Pulmonary artery endothelial cell (primary cell): ENCODE data around the gene RPS6KA2. TPM values are rescaled to one million over a fixed set of nuclear protein-coding genes. Genes with fewer than 3 reads are reported as not detected.

Source experiments
- DNase-seq: peaks from one replicate; pipeline ENCODE4 v3.0.0-alpha.2; 2011; ENCODE audit warnings: low read depth, low spot score
- total RNA-seq: library from RNA; depleted of rRNA; stranded (reverse); fragments of >200 nt; gene quantifications from 2 replicates; pipeline ENCODE4 v1.2.3, GENCODE V29; 2014

RPS6KA2 gene
- total RNA-seq, 1 donor from 2014 or later: 124 TPM

DNA sequence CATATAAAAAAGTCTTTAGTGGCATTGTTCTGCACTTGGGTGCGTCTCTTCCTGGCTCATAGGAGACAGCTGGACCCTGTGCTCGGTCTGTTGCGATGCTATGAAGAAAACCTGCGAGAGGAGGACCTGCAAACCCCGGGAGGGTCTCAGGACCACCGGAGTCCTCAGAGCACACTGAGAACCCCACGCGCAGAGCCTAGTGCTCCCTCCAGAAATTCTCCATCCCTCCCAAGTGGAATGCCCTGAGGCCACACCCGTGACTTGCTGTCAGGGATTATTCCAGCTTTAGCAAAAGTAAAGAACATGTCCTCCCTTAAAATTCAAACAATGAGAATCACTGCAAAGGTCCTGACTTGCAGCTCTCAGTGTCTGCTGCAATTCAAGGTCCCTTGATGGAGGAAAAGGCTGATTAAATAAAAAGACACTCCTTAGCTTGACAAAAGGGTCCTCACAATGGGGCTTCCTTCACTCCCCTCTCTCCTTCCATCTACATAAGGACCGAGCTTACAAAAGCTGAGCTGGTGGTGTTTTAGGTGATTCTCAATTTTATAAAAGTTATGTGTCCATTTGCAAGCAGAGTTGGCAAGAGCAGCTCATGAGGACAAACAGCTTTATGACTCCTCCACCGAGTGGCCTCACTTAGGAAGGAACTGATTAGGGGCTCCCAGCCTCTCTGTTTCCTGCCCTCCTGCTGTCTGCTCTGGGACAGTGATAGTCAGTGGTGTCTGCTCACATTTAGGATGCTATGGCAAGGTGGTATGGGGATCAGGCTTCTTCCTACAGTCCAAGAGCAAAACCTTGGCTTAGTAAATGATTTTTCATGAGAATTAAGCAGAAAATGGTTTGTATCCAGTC, 137.5 kb downstream of the RPS6KA2 start:
- no peak for DNase-seq

GRCh38 chr6:166488701-166489100, 138.3 kb downstream of the RPS6KA2 start:
- no peak for DNase-seq

GRCh38 chr6:166488076-166488685, 138.9 kb downstream of the RPS6KA2 start:
- peak; percentile 98 for DNase-seq

- no peak for DNase-seq
Measured at GRCh38 chr6:166487148-166487547, 139.9 kb downstream of the RPS6KA2 start.

GRCh38 chr6:166486536-166486880, 140.5 kb downstream of the RPS6KA2 start:
- no peak for DNase-seq

DNA sequence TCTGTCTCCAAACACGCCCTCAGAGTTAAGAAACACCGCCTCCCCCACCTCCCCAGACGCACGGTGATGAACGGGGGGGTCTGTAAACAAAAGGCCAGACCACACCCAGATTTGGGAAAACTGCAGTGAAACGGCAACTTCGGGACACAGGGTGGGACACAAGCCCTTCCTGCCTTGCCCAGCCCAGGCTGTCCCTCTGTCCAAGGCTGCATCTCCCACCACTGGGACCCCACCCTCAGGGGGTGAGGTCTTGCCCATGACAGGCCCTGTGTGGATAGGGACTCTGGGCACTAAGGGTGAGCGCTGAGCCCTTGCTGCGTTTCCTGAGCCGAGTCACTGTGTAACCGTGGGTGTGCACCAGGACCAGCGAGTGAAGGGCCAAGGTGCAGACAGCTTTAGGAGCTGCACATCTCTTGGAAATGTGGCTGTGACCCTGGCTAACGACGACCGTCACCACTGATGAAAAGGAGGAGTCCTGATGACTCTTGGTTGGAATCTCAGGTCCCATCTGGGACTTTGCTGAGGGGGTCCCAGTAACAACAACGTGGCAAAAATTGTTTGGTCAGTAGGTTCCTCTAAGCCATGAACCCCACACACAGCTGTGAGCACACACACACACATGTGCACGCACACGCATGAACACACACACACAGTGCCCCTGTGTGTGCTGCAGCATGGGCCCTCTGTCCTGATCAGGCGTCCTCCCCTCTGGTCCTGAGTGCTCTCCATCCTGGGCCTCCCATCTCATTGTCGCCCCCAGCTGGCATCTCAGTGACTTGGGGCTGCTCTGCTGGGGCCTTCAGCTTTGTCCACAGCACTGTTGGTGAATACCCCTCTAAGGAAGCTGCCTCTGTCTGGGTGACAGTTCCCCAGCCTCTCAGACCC, 141.2 kb downstream of the RPS6KA2 start:
- no peak for DNase-seq

DNA sequence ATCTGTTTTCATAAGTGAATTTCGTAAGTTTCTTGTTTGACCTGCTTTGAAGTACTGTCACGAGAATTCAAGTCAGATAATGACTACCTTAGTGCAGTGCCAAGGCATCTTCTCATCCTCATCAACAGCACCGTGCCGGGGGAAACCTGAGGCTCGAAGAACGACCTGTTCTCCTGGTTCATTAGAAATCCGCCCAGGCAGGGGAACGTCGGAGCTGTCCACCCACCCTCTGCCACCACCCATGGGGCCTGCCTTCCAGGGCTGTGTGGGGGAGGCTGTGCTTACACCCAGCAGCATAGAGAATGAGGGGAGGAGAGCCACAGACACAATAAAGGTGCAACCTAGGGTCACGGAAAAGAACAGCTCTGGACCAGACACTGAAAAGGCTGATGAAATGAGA, 142.2 kb downstream of the RPS6KA2 start:
- no peak for DNase-seq

DNA sequence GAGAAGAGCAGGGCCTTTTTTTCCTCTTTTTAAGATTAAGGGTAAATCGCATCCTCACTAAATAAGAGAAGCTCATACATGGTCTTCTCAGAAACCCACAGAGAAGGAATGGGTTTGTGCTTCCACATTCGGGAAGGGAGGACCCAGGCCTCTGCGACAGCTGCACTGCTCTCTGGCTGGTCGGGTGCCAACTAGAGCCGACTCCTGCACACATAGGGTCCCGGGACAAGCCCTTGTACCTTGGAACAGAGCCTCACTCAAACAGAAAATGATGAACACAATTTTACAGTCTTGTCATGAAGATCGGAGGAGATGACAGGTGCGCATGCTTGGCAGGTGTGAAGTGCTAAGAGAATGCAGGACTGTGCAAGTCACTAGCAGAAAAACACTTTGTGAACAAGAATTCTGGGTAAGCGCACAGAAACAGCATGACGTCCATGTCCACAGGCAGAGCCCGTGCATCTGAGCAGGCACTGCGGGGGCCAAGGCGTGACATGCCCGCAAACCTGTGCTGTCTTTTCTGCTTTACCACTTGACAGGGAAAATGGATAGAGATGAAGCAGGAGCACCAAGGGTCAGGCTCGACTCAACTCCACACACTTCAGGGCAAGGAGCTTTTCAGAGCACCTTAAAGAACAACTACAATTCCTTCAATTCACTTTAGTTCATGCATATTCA, 143.3 kb downstream of the RPS6KA2 start:
- DNase-seq: no peak

GRCh38 chr6:166483026-166483425, 144.0 kb downstream of the RPS6KA2 start:
- DNase-seq: no peak

DNA sequence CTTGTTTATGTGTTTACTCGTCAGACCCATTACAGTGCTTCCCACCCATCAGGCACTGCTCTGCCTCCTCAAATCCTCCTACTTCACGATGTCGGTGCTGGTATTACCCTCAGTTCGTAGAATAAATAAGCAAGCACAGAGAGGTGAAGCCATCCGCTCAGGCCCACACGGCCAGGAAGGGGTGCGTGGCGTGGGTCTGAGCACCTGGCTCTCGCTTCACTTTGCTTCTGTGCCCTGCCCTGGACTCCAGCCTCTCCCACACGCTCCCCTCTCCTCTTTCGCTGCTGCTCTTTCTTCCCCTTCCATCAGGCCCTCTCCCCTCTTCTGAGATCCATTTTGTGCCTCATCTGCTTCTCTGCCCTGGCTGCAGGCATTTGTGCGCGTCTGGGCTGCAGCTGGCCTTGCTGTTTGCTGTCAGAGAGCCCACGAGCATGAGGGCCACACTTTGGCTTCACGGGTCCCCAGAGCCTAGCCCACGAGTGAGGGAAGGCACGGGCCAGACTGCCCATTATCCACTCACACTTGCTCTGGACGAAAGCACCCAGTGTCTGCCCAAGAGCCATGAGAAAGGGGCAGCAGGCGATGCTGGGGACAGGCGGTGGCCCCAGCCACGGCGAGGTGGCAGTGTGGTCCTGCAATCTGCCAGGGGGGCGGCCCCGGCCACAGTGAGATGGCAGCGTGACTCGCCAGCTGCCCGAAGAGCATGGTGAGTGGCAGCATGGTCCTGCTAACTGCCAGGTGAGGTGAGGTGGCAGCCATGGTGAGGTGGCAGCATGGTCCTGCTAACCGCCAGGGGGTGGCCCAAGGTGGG, 148.1 kb downstream of the RPS6KA2 start:
- no peak for DNase-seq

DNA sequence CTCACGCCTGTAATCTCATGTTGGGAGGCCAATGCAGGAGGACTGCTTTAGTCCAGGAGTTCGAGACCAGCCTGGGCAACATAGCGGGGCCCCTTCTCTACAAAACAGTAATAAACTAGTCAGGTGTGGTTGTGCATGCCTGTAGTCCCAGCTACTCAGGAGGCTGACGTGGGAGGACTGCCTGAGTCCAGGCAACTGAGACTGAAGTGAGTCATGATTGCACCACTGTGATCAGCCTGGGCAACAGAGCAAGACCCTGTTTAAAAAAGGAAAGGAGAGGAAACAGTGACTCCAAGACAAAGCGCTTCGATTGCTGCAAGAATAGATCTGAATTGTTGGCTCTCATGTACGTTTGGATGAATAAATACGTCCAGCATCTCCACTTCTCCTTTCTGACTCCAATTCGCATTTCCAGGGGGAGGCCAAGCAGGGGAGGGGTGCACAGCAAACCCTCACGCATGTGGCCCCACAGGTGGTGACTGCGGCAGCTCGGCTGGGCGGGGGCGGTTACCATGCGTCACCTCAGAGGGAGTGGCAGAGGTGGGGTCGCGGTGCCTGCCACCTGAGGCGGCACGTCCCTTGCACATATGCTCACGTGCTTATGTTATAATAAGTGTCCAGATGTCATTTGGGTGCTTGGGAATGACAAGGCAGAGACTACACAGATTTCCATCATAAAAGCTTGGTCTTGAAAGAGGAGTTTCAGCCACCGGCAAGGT, 149.2 kb downstream of the RPS6KA2 start:
- DNase-seq: no peak

DNA sequence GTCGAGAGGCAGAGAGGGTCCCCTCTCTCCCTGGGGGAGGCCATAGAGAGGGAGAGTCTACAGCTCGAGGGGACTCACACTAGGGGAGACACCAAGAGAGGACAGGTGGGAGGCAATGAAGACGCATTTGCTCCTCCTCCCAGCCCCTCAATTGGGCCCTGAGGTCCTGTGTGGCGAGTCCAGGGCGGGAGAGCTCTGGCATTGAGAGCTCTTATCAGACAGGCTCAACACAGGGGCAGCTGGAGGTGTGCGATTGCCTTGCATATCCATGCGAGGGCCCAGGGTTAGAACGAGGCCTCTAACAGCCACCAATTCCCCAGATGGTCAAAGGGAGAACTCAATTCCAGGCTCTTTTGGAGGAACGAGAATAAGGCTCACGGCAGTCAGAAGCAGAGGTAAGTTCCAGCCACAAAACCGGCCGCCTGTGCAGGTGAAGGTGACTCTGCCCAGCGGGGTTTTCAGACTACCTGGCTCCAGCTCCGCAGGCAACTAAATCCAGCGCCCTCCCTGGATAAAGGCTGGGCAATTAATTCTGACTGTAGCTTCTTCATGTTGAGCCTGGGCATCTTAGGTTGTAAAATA, 150.3 kb downstream of the RPS6KA2 start:
- no peak for DNase-seq

DNA sequence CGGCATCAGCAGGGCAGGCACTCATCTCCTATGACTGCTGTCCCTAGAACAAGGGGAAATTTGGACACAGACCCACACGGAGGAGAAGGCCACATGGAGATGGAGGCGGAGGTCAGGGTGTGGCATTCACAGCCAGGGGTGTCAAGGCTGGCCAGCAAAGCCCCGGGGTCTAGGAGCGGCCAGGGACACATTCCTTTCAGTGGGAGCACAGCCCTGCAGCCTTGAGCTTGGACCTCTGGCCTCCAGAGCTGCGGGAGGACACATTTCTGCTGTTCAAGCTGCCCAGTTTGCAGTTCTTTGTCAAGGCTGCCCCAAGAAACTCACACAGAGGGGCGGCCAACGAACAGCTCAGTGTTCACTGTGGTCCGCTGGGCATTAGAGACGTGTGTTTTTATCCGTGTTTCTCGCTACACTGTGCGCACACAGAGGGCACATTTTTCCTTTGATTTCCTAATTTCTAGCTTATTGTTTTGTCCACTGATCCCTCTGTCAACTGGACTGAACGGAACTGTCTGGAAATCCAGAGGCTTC, 150.9 kb downstream of the RPS6KA2 start:
- no peak for DNase-seq

GRCh38 chr6:166474721-166475565, 152.1 kb downstream of the RPS6KA2 start:
- no peak for DNase-seq

GRCh38 chr6:166473886-166474571, 153.0 kb downstream of the RPS6KA2 start:
- no peak for DNase-seq

- no peak for DNase-seq
Measured at GRCh38 chr6:166472636-166473035, 154.4 kb downstream of the RPS6KA2 start.

GRCh38 chr6:166471797-166472260, 155.2 kb downstream of the RPS6KA2 start:
- no peak for DNase-seq
